Activated CD8-positive, alpha-beta memory T cell treated with anti-CD3 and anti-CD28 coated beads for 4 hours (primary cell): ENCODE data around the gene ARID5B.
A peak's percentile ranks its signal among the peaks of the same experiment; 100 is the strongest.

Experiments used
- DNase-seq, 2 donors: peaks; one replicate each; pipeline ENCODE4 v3.0.0-alpha.2; 2020; ENCODE audit warnings: low read depth in 2 of 2

The ARID5B gene

DNA sequence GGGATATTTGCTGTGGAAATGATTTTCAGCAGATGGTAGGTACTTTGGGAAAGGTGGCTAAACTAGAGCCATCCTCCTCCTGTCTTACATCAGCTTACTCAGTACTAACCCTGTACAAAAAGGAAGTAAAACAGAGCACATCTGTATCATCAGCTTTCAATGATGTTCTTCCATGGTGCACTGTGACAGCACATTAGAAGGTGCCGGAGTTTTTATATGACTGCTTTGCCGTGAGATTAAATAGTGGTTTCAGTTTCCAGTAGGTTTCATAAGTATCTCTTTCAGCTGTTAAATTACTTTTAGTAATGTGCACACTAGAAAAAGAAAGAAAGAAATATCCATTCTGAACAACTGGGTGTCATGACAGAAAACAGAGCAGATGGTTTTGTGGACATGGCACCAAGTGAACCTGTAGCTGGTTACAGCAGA, 86.5 kb downstream of the ARID5B start:
- DNase-seq, result no peak

DNA sequence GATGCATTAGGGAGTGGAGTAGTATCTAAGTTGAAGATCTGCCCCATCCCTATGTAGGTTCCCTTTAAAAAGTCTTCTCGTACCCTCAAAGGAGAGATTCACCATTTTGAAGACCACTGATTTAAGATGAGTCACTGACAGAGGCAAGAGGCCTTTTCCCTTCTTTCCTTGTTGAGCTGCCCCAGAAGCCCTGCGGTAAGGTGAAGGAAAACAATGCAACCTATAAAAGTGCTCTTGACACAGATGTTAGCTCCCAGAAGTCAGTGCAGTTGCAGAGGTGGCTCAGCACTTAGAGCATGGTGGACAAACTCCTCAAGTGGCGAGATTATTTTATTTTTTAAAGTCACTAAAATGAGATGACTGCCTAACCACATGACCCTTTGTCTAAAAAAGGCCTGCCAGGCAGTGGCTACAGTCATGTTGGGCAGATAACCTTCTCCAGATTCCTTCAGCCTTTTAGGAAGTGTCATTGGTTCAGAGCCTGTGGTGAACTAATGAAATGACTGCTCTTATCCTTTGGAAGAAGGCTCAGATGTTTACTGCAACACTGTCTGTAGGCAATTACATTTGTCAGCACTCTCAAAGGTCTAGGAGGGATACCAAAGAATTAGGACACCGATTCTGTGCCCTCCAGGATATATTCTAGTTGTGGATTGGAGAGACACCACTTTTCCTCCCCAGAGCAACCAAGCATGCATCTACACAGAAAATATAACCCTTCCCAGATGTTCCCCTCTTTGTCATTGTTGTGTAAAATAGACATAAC, 88.7 kb downstream of the ARID5B start:
- no peak for DNase-seq

DNA sequence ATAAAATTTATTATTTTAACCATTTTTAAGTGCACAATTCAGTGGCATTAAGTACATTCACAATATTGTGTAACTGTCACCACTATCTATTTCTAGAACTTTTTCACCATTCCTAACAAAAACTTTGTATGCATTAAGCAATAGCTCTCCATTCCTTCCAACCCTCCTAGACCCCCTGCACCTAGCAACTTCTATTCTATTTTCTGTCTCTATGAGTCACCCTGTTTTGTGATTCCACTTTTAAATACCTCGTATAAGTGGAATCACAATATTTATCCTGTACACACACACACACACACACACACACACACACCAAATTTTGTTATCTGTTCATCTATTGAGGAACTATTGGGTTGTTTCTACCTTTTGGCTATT, 89.2 kb downstream of the ARID5B start:
- no peak for DNase-seq

DNA sequence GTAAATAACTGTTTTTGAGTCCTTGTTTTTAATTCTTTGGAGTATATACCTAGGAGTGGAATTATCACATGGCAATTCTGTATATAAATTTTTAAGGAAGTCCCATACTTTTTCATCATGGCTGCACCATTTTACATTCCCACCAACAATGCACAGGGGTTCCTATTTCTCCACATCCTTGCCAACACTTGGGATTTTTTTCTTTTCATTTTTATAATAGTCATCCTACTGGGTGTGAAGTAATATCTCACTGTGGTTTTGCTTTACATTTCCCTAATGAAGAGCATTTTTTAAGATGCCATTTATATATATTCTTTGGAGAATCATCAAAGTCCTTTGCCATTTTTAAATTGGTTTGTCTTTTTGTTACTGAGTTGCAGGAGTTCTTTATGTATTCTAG, 89.7 kb downstream of the ARID5B start:
- DNase-seq, result no peak

DNA sequence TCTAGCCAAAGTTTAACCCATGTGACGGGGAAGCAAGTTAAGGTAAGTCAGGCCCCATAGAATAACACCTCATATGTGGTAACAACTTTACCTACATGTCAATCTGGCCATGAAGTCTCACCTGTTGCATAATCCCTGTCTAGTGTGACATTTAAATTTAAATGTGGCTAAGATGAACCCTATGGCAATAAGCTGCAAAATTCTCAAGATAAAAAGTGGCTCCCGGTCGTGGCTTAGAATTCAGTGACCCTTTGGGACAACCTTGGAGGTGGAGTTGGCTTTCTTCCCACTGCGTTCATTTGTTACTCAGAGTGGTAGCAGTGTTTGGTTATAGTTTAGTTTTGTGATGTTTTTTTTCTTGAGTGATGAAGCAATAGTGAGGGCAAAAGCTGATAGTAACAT, 90.6 kb downstream of the ARID5B start:
- no peak for DNase-seq

DNA sequence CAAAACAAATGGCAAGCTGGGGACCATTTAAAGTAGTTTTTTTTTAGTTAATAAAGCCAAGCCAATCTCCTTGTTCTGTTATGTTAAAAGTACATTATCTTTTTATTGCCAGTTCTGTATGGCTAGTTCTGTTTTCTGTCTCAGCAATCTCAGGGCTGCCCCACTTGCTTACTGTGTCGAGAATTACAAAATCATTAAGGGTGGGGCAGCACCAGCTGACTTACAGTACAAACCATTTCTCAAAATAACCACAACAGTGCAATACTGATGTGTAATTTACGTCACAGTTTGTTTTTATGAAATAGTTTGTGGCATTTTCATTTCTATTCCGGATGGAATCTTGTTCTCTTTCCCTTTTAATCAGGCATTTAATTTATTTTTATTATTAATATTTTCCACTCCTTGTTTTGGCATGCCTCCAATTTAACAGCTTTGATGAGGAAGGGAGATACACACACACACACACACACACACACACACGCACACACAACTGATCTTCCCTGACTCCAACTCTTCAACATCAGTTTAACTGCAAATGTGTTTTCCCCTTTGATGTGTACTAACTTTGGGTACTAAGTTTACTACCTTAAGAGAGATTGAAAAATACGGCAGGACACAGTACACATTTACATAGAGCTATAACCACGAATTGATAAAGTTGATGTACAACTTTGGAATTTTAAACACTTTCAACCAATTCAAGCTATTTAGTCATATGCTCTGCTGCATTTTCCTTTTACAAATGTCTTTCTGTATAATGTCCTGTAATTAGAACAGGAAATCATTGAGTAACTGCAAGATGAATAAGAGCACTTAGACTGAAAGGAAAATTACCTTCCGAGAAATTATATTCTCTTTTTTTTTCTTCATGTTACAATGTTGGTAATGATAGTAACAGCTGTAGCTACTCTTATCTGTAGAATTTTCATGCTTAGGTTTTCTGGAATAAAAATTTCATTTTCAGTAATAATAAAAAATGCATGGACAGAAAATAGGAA, 91.5 kb downstream of the ARID5B start:
- peak; percentile 7 to 23 for DNase-seq

DNA sequence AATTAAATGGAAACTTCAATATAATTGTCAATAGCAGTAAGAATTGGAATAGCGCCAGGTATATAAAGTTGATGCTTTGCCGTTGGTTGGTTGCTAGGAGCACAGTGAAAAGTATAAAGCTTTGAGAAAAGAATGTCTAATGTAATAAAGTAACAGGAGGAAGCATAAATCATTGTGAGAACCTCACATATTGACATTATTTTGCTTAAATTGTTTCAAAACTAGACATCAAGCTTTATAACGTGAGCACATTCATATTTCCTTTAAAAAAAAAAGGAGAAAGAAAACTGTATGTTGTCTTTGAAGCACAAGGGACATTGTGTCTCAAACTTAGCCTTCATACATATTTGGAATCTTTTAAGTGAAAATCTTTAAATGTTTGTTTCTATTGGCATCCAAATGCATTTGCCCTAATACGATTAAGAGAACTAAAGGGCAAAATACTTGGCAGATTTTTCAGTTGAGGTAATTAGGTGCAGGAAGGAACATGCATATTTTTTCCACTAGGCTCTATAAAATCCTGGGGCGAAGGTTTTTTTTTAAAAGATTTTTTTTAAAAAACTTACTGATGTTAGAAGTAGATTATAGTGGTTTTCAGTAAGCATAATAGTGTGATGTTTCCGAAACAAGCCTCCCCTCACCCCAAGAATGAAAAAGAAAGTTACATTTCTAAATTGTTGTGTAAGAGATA, 92.4 kb downstream of the ARID5B start:
- no peak for DNase-seq

DNA sequence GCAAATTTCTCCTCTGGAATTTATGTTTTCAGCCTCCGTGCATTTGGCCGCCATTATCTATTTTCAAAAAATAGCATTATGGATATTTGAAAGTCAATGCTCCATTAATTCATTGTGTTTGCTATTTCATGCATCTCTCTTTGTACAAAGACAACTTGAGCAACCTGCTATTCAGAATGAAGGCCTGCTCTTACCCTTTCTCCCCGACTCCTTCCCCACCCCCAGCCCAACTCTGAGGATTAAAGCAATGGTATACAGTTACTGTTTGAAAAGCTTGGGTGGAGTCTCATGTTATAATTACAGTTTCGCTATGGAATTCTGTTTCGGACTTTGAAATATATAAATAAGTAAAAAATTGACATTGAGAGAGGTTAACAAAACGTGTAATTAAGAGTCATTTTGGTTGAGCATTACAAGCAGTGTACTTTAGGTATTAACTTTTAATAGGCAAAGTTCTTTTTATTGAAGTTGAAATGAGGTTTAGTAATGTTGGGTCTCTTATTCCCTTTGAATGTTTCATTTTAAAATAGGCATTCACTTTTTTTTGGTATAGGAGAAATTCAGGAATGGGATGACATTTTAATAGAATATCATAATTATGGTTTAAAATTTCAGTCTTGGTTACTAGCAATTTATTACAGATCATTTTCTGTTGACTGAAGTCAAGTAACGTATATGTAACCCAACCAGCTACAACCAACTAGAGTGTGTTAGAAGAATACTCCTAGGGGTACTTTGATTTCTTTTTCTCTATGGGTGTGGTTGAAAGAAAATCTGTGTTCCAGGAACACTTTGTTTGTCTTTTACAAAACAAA, 93.1 kb downstream of the ARID5B start:
- no peak for DNase-seq

DNA sequence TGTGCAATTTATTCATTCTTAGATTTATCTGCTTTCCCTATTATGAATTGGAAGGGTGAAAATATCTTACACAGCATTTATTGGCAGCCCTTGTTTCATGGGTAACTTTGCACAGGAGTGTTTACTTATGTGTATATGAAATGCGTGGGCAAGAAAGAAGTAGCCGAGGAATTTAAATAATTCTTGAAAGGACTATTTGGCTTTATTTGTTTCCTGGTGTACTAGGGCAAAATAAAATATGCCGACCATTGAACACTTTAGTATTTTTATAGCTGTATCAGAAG, 93.7 kb downstream of the ARID5B start:
- DNase-seq, result no peak

DNA sequence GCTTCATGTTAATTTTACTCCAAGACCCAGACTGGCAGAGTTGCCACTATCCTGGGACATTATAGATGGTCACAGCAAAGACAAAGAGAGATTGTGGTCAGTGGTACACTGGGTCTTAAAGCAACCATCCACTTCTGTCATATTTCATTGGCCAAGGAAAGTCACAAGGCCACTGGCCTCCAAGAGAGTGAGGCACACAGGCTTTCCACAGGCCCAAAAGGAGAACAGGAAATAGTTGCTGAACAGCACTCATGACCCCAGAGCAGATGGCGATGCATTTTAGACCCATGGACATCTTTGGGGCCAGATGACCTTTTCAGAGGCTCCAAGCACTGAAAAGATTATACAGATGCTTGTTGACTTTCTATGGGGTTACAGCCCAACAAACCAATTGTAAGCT, 97.4 kb downstream of the ARID5B start:
- no peak for DNase-seq

DNA sequence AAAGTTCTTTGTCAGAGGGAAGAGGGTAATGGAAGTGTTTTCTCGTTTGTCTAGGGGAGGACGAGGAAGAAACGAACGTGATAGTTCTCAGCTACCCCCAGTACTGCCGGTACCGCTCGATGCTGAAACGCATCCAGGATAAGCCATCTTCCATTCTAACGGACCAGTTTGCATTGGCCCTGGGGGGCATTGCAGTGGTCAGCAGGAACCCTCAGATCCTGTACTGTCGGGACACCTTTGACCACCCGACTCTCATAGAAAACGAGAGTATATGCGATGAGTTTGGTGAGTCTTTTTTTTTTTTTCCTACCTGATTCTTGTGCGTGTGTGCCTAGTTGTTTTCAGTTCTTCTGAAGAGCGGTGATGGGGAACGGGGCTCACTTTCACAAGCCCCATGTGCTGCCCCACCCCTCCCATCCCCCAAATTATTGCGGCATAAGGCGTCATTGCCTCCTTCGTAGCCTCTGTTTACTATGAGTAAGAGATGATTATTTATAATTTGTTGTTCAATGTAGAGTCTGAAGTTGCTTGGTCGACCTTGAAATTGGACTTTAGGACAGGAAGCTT, 98.6 kb downstream of the ARID5B start:
- DNase-seq, result no peak

DNA sequence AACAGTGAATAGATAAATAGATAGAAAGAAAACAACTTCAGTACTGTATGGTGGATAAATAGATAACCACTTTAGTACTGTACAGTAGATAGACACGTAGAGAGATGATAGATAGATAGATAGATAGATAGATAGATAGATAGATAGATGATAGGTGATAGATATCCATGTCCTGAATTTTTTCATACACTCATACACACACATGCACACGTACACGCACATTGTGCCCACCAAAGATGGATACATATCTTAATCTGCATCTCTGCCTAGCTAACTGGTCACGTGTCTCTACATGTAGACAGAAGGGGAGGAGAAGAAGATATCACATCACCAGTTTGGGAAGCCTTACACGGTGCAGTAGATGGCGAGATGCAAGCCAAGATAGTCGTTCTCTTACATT, 99.2 kb downstream of the ARID5B start:
- no peak for DNase-seq

DNA sequence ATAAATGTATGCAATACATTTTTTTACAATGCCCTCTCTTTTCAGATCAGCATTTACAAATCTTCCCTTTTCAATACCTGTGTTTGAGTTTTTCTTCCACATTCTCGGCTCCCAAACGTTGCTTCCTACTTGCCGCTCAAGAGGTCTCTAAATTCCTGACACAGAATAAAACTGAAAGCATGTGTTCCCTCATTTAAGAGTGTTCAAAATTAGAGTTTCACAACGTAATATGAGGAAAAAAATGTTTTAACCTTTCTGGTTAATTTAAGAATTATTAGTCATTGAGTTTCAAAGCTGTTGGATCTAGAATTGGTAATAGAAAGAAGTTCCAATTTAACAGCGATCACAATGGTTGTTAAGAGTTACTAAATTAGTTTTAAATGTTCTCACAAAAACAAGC, 100.4 kb downstream of the ARID5B start:
- DNase-seq, result no peak

DNA sequence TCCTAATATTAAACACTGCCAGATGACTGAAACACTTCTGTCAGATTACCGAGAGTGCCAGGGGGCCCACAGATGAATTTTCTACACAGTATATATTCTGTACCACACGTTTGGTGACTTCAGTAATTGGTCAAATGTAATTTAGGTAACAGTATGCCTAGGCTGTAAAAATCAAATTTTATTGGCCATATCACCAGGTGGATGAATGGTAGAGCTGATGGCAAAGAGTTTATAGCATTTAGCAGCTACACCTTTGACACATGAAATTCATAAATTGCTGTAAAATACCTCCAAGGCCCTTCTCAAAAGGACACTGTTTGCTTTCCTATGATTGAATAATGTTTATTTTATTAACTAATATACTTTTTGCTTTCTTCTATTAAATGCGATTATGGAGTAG, 101.3 kb downstream of the ARID5B start:
- no peak for DNase-seq

DNA sequence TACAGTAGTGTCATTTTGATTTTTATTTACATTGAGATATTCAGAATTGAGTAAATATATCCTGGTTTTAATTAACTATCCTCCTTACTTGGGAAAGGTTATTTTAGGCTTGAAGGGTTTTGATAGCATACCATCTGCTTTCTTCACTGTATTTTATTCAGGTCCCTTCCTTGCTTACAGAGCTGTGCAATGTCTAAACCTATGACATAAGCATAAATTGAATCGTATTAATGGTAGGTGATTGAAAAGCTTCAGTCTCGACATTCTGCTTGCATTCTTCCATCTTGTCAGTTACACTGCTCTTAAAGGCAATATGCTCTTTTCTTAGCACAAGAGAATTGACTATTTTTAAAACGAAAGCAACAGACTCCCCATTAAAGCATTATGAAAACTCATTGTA, 102.5 kb downstream of the ARID5B start:
- DNase-seq, result no peak

DNA sequence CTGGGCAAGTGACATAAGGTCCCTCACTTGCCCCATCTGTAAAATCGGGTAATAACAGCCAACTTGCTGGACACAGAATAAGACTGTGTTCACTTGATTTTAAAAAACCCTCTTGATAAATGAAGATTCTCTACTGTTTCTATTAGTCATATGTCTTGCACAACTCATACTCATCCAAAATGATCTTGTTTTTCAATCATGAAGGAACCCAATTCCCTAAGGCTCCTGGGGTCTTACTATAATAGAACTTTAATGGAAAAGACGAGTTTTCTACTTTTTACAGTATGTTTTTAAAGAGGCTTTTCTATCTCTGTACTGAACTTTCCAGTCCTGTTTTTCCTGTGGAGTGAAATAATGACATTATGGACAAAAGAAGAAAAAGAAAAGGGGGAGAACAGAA, 103.8 kb downstream of the ARID5B start:
- no peak for DNase-seq

DNA sequence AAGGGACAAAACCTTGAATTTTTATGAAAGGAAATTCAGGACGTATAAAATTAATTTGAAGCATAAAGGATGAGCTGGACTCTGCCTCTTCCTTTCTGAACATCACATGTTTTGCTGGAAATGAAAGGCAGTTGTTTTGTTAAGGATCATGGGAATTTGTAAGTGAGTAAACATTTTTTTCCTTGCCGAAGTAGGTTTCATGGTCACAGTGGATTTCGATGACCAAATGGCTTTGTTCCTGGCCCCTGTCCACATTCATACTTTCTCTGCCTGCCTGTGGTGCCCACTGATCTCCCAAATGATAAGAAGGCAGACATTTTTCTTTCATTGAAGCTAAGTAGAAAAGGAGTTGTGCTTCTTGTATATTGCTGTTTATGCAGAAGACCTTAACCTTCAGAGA, 104.2 kb downstream of the ARID5B start:
- DNase-seq, result no peak

DNA sequence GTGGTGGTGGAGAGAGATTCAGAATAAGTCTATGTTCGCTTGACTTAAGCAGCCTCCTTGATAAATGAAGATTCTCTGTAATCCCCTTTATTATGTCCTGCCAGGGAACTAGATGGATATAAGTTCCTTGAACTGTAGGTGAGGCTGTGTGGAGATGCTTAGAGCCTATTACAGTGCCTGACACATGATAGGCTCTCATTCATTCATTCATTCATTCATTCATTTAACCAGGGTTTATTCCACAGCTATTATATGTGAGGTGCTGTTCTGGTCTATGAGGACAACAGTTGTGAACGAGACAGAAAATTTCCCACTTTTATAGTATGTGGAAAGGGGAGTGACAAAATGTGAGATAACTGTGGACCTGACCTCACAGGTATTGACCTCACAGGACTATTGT, 105.6 kb downstream of the ARID5B start:
- DNase-seq, result no peak

DNA sequence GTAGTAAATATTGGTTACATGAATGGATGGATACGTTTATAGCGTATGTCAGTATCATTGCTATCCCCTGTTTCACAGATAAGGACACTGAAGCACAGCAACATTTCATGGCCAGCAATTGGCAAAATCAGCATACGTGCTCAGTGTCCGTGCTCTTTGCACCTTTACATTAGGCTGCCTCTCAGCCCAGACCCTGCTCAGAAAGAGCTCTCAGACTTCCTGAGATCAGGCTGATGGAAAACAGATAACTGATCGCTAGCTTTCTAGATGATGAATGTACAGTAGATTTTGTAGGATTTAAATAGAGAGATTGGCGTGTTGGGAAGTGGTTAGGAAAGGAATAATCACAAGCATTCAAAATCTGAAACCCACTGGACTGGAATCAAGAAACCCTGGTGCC, 106.7 kb downstream of the ARID5B start:
- DNase-seq, result no peak

DNA sequence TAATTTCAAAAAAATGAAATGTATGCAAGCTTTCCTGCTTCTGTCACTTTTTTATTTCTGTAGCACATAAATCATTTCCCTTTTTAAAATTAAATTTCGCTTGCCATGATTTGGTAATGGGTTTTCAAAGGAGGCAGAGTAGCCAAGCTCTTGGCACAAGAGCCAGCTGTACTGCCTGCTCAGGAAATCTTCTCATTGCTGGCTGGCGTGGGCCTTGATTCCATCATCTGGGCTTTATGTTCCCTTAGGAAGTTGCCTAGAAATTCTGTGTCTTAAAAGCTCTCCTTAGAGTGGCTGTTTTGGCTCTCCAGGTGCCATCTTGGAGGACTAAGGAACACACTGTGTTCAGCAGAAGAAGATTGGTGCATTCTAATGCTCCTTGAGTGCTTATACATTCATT, 107.4 kb downstream of the ARID5B start:
- no peak for DNase-seq

DNA sequence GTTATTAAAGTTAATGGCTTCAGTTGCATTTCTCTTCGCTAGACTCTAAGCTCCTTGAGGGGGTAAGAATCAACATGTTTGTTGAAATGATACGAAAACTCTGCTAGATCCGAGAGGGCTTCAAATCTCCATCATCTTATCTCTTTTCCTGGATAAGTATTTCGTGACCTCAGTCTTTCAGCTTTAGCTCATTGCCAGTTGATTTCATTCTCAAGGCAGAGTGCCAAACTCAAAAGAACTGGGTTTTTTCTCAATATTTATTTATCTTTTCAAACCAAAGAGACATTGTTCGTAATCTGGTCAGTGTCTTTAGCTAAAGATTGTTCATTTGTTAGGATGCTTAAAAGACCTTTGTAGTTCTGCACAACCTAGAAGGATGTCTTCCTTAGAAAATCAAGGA, 108.9 kb downstream of the ARID5B start:
- no peak for DNase-seq
